ENCODE data around the gene EEF1B2.
"Not testable (repeated sequence)": the region's sequence is repeated elsewhere in the genome, so short reads cannot be mapped to it uniquely, and the experiment has no call there.

Gene EEF1B2

DNA sequence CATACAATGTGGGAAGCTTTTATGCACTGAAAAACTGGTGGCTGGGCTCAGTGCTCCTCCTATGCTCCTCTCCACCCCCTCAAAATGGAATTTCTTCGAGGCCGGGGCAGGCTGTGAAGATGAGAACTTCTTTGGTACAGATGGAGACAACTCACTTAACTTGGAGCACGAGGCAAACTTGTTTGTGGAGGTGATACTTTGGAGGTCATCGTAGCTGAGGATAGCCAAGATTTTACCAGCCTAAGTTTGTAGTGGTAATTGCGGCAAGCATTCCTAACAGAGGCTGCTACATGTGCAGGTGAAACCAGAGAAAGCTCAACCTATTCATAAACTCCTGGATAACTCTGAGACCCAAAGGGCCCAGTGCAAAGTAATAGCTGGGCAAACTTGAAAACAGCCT lies 14.0 kb upstream of the EEF1B2 start:
- WGBS (ENCODE audit: insufficient coverage, insufficient read length) = no CpG with 5 or more reads among the region's 5 CpGs

DNA sequence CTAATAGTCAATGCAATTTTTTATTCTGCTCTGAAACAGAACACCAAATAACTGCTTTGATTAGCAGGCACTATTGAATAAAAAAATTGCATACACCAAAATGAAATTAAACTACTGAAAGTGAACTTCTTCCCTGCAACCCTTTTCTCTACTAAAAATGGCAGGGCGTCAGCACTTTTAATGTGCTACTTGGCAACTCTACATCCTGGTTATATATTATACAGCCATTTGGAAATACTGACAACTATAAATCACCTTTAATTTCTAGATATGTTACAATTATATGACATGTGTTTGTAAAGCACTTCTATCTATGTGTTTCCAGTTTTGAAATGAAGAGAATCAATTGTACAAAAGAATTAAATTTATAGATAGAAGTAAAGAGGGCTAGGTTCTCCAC lies 10.4 kb upstream of the EEF1B2 start:
- H3K27me3 ChIP-seq (ENCODE audit: control insufficient read depth, insufficient read depth, low read length) = no peaks in the 10 kb centered on the region
- DNase-seq (ENCODE audit: low read depth, low spot score) = no peak
- H3K36me3 ChIP-seq (ENCODE audit: control insufficient read depth, insufficient read depth, low read length) = peaks cover 5% of the 10 kb centered on the region; the same call in 1 of the 2 replicates

More for the DNA sequence above, 14.0 kb upstream of the EEF1B2 start:
- H3K36me3 ChIP-seq (ENCODE audit: control insufficient read depth, insufficient read depth, low read length) = peaks cover 8% of the 10 kb centered on the region; the same call in 1 of the 2 replicates
- H3K27me3 ChIP-seq (ENCODE audit: control insufficient read depth, insufficient read depth, low read length) = no peaks in the 10 kb centered on the region
- H3K4me1 ChIP-seq (ENCODE audit: control insufficient read depth, insufficient read depth, low read length) = no peaks in the 10 kb centered on the region
- H3K27ac ChIP-seq (ENCODE audit: low read length) = no peak overlapping the region
- H3K9me3 ChIP-seq (ENCODE audit: control insufficient read depth, insufficient read depth, low read length) = no peaks in the 10 kb centered on the region
- no peak for DNase-seq (ENCODE audit: low read depth, low spot score)
- no peak overlapping the region for H3K4me3 ChIP-seq (ENCODE audit: low read length)

DNA sequence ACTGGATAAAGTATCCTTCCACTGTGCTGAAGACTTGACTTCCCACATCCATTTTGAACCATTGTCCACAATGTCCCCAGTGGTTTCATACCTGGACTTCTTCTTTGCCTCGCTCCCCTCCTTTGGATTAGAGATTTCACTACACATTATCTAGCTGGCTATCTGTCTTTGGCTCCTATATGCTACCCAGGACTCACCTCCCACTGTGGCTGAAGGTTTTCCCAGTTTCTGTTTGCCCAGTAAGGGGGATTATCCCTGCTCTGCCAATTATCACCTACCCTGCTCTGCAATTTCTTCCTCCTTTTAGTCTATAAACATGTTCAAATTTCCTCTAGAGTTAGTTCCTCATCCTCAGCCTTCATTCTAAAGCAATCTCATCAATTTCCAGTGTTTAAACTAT lies 9.5 kb upstream of the EEF1B2 start:
- H3K4me1 ChIP-seq (ENCODE audit: control insufficient read depth, insufficient read depth, low read length) = no peaks in the 10 kb centered on the region
- DNase-seq (ENCODE audit: low read depth, low spot score) = no peak
- no CpG with 5 or more reads among the region's 1 CpG for whole genome bisulfite sequencing (ENCODE audit: insufficient coverage, insufficient read length)
- H3K9me3 ChIP-seq (ENCODE audit: control insufficient read depth, insufficient read depth, low read length) = no peaks in the 10 kb centered on the region
- no peak overlapping the region for H3K4me3 ChIP-seq (ENCODE audit: low read length)
- no peaks in the 10 kb centered on the region for H3K27me3 ChIP-seq (ENCODE audit: control insufficient read depth, insufficient read depth, low read length)
- no peak overlapping the region for H3K27ac ChIP-seq (ENCODE audit: low read length)
- peaks cover 5% of the 10 kb centered on the region; the same call in 1 of the 2 replicates for H3K36me3 ChIP-seq (ENCODE audit: control insufficient read depth, insufficient read depth, low read length)

More for the DNA sequence above, 10.4 kb upstream of the EEF1B2 start:
- Histone ChIP-seq H3K9me3 (ENCODE audit: control insufficient read depth, insufficient read depth, low read length) (no peaks in the 10 kb centered on the region), H3K4me3 (ENCODE audit: low read length) (no peak overlapping the region), H3K27ac (ENCODE audit: low read length) (no peak overlapping the region), H3K4me1 (ENCODE audit: control insufficient read depth, insufficient read depth, low read length) (no peaks in the 10 kb centered on the region)
- WGBS (ENCODE audit: insufficient coverage, insufficient read length) = no CpG with 5 or more reads among the region's 1 CpG

DNA sequence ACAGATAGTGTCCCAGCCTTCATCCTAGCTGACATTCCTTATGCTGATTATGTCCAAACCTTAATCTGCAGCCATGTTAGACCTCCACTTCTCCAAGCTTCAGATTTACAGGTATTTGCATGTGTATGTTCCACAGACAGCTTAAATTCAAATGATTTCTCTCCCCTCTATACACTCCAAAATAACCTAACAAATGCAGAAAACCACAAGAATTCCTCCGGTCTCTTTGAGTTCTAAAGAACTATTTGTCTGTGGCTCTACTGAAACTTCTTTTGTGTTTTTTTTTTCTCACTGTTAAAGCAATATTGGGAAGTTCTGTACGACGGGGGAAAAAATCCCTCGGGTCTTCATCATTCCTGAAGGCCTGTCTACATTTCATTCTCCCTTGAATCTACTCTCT lies 9.1 kb upstream of the EEF1B2 start:
- Histone ChIP-seq H3K4me3 (ENCODE audit: low read length) (no peak overlapping the region), H3K36me3 (ENCODE audit: control insufficient read depth, insufficient read depth, low read length) (peaks cover 2% of the 10 kb centered on the region; the same call in 1 of the 2 replicates), H3K27ac (ENCODE audit: low read length) (no peak overlapping the region), H3K9me3 (ENCODE audit: control insufficient read depth, insufficient read depth, low read length) (no peaks in the 10 kb centered on the region), H3K27me3 (ENCODE audit: control insufficient read depth, insufficient read depth, low read length) (no peaks in the 10 kb centered on the region), H3K4me1 (ENCODE audit: control insufficient read depth, insufficient read depth, low read length) (no peaks in the 10 kb centered on the region)
- no peak for DNase-seq (ENCODE audit: low read depth, low spot score)
- 100% methylated on average over 1 of the region's 4 CpGs for WGBS (ENCODE audit: insufficient coverage, insufficient read length)

DNA sequence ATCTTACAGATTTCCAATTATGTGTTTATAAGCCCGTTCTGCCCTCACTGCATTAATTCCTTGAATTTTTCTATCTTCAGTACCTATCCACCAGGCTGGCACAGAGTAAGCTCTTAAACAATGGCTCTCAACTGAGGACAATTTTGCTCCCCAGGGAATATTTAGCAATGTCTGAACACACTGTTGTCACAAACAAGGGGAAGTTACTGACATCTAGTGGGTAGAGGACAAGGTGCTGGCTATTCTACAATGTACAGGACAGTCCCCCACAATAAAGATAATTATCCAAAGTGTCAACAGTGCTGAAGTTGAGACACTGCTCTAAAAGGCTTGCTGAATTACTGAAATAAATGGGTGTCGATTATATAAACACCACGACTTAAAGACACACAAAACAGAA lies 5.5 kb upstream of the EEF1B2 start:
- no peak for DNase-seq (ENCODE audit: low read depth, low spot score)
- WGBS (ENCODE audit: insufficient coverage, insufficient read length) = no CpG with 5 or more reads among the region's 3 CpGs
- Histone ChIP-seq H3K36me3 (ENCODE audit: control insufficient read depth, insufficient read depth, low read length) (no peaks in the 10 kb centered on the region; the same call in 1 of the 2 replicates), H3K27ac (ENCODE audit: low read length) (no peak overlapping the region), H3K4me1 (ENCODE audit: control insufficient read depth, insufficient read depth, low read length) (no peaks in the 10 kb centered on the region), H3K4me3 (ENCODE audit: low read length) (no peak overlapping the region), H3K9me3 (ENCODE audit: control insufficient read depth, insufficient read depth, low read length) (no peaks in the 10 kb centered on the region), H3K27me3 (ENCODE audit: control insufficient read depth, insufficient read depth, low read length) (no peaks in the 10 kb centered on the region)

DNA sequence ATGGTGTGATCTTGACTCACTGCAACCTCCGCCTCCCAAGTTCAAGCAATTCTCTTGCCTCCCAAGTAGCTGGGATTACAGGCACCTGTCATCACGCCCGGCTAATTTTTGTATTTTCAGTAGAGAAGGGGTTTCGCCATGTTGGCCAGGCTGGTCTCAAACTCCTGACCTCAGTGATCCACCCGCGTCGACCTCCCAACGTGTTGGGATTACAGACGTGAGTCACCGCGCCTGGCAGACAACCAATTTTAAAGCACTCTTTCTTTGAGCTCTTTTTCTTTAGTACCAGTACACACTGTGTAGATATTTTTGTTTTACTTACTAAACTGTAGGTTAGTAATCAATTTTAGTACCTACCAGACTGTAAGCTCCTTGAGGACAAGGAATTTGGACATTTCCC lies 2.7 kb upstream of the EEF1B2 start:
- not testable (repeated sequence) for H3K4me1 ChIP-seq (ENCODE audit: control insufficient read depth, insufficient read depth, low read length); DNase-seq (ENCODE audit: low read depth, low spot score); H3K4me3 ChIP-seq (ENCODE audit: low read length); H3K9me3 ChIP-seq (ENCODE audit: control insufficient read depth, insufficient read depth, low read length); H3K27me3 ChIP-seq (ENCODE audit: control insufficient read depth, insufficient read depth, low read length); H3K27ac ChIP-seq (ENCODE audit: low read length)
- peaks cover 13% of the 10 kb centered on the region; the same call in 1 of the 2 replicates for H3K36me3 ChIP-seq (ENCODE audit: control insufficient read depth, insufficient read depth, low read length)
- WGBS (ENCODE audit: insufficient coverage, insufficient read length) = no CpG with 5 or more reads among the region's 11 CpGs

DNA sequence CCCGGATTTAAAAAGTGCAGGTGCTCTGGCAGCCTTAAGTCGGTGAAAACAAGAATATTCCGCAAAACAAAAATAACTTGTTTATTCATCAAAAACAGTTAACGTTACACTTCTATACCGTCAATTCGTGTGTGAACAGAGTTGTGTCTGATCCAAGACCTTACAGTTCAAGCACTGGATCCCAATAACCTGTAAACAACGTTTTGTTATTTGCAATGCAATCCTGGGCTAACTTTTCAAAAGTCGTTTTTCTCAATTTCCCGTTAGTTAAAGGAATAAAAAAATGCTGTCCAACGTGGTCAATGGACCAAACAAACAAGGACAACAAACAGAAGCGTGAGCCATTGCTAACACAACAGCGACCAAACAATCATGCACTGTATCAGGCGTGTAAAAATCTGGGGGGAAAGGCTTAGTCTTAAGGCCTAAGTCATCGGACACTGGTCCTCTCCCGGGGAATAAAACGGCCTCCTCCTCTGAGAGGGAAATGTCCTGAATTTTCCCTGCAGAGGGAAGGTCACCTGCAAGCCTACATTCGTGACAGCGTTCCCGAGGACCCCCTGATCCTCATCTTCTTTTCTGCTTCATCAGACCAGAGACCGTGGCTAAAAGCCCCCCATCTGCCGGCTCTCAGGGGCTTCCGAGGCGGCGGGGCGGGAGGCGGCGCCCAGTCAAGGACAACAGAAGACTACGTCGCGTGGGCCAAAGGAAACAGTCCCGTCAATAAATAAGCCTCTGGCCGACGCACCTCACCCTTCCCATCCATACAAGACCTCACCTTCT lies 941 bp upstream of the EEF1B2 start:
- no peak for DNase-seq (ENCODE audit: low read depth, low spot score)
- Histone ChIP-seq H3K4me3 (ENCODE audit: low read length) (peak overlapping the region; percentile 93), H3K27me3 (ENCODE audit: control insufficient read depth, insufficient read depth, low read length) (no peaks in the 10 kb centered on the region), H3K4me1 (ENCODE audit: control insufficient read depth, insufficient read depth, low read length) (peaks cover 1% of the 10 kb centered on the region; the same call in 1 of the 2 replicates), H3K27ac (ENCODE audit: low read length) (no peak overlapping the region), H3K9me3 (ENCODE audit: control insufficient read depth, insufficient read depth, low read length) (no peaks in the 10 kb centered on the region), H3K36me3 (ENCODE audit: control insufficient read depth, insufficient read depth, low read length) (peaks cover 22% of the 10 kb centered on the region; the same call in 1 of the 2 replicates)
- WGBS (ENCODE audit: insufficient coverage, insufficient read length) = no CpG with 5 or more reads among the region's 33 CpGs

DNA sequence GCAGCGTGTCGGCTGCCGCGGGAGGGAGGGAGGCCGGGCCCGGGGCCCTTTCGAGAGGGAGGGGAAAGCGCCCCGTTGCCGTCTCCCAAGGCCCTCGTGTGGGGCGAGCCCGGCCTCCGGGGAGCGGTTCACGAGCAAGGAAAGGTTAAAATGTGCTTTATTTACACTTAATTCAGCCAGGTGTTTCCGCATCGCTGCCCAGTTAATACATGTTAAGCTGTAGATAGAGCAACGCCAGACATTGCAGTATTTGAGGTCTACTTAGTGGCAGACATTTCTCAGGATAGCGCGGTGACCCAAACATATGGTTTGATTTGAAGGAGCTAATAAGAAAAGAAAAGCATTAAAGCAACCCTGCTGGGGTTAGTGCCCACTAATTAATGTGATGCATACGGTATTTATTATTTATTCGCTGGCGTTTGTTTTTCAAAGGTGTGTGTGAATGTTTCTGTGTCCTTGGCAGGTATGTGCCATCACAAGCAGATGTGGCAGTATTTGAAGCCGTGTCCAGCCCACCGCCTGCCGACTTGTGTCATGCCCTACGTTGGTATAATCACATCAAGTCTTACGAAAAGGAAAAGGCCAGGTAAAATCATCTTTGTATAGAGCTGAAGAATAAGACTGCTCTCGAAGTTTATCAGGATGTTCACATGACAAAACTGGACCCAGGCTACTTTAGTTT lies 571 bp downstream of the EEF1B2 start:
- no peaks in the 10 kb centered on the region for H3K27me3 ChIP-seq (ENCODE audit: control insufficient read depth, insufficient read depth, low read length)
- H3K4me3 ChIP-seq (ENCODE audit: low read length) = peak overlapping the region; percentile 93
- H3K4me1 ChIP-seq (ENCODE audit: control insufficient read depth, insufficient read depth, low read length) = peaks cover 1% of the 10 kb centered on the region; the same call in 1 of the 2 replicates
- H3K36me3 ChIP-seq (ENCODE audit: control insufficient read depth, insufficient read depth, low read length) = peaks cover 22% of the 10 kb centered on the region; the same call in 1 of the 2 replicates
- no peak for DNase-seq (ENCODE audit: low read depth, low spot score)
- WGBS (ENCODE audit: insufficient coverage, insufficient read length) = no CpG with 5 or more reads among the region's 30 CpGs
- no peaks in the 10 kb centered on the region for H3K9me3 ChIP-seq (ENCODE audit: control insufficient read depth, insufficient read depth, low read length)
- no peak overlapping the region for H3K27ac ChIP-seq (ENCODE audit: low read length)

DNA sequence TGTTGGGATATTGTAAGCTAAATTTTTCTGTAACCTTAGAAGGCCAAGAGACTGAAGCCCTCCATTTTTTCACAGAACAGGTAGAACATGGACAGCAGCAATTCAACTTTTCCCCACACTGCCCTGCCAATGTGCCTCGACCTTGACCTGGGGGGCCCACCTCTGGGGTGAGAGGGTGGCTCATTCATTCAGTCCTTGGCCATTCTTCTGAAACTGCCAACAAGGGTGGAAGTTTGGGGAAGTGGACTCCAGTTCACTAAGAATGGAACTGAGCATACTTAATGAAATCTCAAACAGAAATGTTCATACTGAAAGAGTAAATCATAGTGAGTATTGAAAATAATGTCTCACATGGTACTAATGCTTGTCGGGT lies 1.1 kb downstream of the EEF1B2 start:
- Histone ChIP-seq H3K27me3 (ENCODE audit: control insufficient read depth, insufficient read depth, low read length) (no peaks in the 10 kb centered on the region), H3K36me3 (ENCODE audit: control insufficient read depth, insufficient read depth, low read length) (peaks cover 22% of the 10 kb centered on the region; the same call in 1 of the 2 replicates), H3K27ac (ENCODE audit: low read length) (no peak overlapping the region), H3K9me3 (ENCODE audit: control insufficient read depth, insufficient read depth, low read length) (no peaks in the 10 kb centered on the region), H3K4me1 (ENCODE audit: control insufficient read depth, insufficient read depth, low read length) (peaks cover 1% of the 10 kb centered on the region; the same call in 1 of the 2 replicates), H3K4me3 (ENCODE audit: low read length) (peak overlapping the region; percentile 93; the same call in 1 of the 2 replicates)
- DNase-seq (ENCODE audit: low read depth, low spot score) = no peak
- WGBS (ENCODE audit: insufficient coverage, insufficient read length) = no CpG with 5 or more reads among the region's 2 CpGs

DNA sequence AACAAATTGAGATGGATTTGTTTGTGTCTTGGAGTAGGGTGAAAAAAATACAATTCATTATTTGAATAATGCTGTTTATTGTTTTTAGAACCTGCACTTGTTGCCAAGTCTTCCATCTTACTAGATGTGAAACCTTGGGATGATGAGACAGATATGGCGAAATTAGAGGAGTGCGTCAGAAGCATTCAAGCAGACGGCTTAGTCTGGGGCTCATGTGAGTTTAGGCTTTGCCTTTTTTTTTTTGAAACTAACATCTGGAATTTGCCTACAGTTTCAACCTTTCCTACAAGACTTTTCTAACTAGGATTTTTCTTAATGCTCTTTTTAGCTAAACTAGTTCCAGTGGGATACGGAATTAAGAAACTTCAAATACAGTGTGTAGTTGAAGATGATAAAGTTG lies 2.7 kb downstream of the EEF1B2 start:
- H3K4me3 ChIP-seq (ENCODE audit: low read length); H3K4me1 ChIP-seq (ENCODE audit: control insufficient read depth, insufficient read depth, low read length); DNase-seq (ENCODE audit: low read depth, low spot score); H3K27ac ChIP-seq (ENCODE audit: low read length); H3K9me3 ChIP-seq (ENCODE audit: control insufficient read depth, insufficient read depth, low read length); H3K27me3 ChIP-seq (ENCODE audit: control insufficient read depth, insufficient read depth, low read length): not testable (repeated sequence)
- no CpG with 5 or more reads among the region's 4 CpGs for WGBS (ENCODE audit: insufficient coverage, insufficient read length)
- H3K36me3 ChIP-seq (ENCODE audit: control insufficient read depth, insufficient read depth, low read length) = peaks cover 22% of the 10 kb centered on the region; the same call in 1 of the 2 replicates
